Rectal smooth muscle tissue (tissue), 1 donor: ENCODE measurements around the gene ARF6.

Source experiments
- H3K27ac ChIP-seq: one replicate; pipeline ENCODE4 v1.7.0; 2013; ENCODE audit warnings: low read depth, low read length, inconsistent platforms
- H3K27me3 ChIP-seq: one replicate; pipeline ENCODE4 v1.7.0; 2013; ENCODE audit warnings: low read length; ENCODE audit not compliant: control insufficient read depth, insufficient read depth
- H3K36me3 ChIP-seq: one replicate; pipeline ENCODE4 v1.7.0; 2013; ENCODE audit warnings: low read length; ENCODE audit not compliant: control insufficient read depth, insufficient read depth
- H3K4me1 ChIP-seq: one replicate; pipeline ENCODE4 v1.7.0; 2013; ENCODE audit warnings: low read length; ENCODE audit not compliant: control insufficient read depth, insufficient read depth
- H3K4me3 ChIP-seq: one replicate; pipeline ENCODE4 v1.7.0; 2013; ENCODE audit warnings: low read length
- H3K9ac ChIP-seq: one replicate; pipeline ENCODE4 v1.7.0; 2013; ENCODE audit warnings: low read length

ARF6 gene

GRCh38 chr14:49939884-49940510 is 47.1 kb downstream of the ARF6 start:
- H3K9ac ChIP-seq: no peak overlapping the region
- no peak overlapping the region for H3K4me3 ChIP-seq
- H3K36me3 ChIP-seq: no peaks in the 10 kb centered on the region
- no peaks in the 10 kb centered on the region for H3K27me3 ChIP-seq
- no peaks in the 10 kb centered on the region for H3K4me1 ChIP-seq
- H3K27ac ChIP-seq: no peak overlapping the region

DNA sequence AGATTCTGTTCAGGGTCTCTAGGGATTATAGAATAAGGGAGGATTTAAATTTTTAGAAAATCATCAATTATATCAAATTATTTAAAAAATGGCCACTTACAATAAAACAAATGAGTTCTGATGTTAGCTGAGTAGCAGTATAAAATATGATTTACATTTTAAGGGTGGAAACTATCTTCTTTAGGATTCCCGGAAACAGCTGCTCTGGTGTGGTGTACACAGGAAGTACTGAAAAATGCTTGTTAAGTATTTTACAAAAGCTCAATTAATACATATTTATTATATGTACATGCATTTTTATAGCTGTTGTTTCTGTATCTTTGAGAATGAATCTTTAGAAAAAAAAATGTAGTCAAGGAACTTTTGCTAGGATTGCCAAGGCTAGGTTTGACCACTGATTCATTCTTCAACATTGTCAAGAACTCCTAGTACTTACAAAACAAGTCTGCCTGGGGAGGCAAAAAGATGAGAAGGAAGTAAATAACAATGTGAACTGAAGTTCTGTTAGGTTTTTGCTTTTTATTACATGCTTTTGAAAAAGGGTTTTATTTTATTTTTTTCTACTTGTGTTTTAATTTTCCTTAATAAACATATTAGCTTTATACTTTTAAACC is 48.0 kb downstream of the ARF6 start:
- Histone ChIP-seq H3K36me3 (no peaks in the 10 kb centered on the region), H3K27ac (no peak overlapping the region), H3K4me3 (no peak overlapping the region), H3K4me1 (no peaks in the 10 kb centered on the region), H3K27me3 (no peaks in the 10 kb centered on the region), H3K9ac (no peak overlapping the region)

- no peaks in the 10 kb centered on the region for H3K27me3 ChIP-seq
- no peak overlapping the region for H3K27ac ChIP-seq
- no peaks in the 10 kb centered on the region for H3K36me3 ChIP-seq
- H3K4me3 ChIP-seq: no peak overlapping the region
- H3K4me1 ChIP-seq: peaks cover 3% of the 10 kb centered on the region
- H3K9ac ChIP-seq: no peak overlapping the region
These were observed 49.2 kb downstream of the ARF6 start for GRCh38 chr14:49942090-49942489.

DNA sequence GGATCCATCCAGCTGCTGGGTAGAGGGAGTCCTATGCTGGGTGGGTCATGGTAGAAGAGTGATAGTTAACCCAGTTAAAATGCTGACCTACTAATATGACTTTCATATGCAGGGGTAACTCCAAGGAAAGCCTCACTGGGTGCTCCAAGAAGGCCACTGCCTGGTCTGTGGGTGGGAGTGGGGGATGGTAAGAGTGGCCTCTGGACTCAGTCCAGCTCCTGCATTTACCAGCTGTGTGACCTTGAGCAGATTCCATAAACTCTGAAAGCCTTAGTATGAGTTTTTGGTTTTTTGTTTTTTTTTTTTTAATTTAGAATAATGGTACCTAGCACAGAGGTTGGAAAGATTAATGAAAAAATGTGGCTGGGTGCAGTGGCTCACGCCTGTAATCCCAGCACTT is 51.6 kb downstream of the ARF6 start:
- peaks cover 3% of the 10 kb centered on the region for H3K4me1 ChIP-seq
- H3K36me3 ChIP-seq: no peaks in the 10 kb centered on the region
- no peak overlapping the region for H3K4me3 ChIP-seq
- H3K9ac ChIP-seq: no peak overlapping the region
- H3K27ac ChIP-seq: no peak overlapping the region
- no peaks in the 10 kb centered on the region for H3K27me3 ChIP-seq

DNA sequence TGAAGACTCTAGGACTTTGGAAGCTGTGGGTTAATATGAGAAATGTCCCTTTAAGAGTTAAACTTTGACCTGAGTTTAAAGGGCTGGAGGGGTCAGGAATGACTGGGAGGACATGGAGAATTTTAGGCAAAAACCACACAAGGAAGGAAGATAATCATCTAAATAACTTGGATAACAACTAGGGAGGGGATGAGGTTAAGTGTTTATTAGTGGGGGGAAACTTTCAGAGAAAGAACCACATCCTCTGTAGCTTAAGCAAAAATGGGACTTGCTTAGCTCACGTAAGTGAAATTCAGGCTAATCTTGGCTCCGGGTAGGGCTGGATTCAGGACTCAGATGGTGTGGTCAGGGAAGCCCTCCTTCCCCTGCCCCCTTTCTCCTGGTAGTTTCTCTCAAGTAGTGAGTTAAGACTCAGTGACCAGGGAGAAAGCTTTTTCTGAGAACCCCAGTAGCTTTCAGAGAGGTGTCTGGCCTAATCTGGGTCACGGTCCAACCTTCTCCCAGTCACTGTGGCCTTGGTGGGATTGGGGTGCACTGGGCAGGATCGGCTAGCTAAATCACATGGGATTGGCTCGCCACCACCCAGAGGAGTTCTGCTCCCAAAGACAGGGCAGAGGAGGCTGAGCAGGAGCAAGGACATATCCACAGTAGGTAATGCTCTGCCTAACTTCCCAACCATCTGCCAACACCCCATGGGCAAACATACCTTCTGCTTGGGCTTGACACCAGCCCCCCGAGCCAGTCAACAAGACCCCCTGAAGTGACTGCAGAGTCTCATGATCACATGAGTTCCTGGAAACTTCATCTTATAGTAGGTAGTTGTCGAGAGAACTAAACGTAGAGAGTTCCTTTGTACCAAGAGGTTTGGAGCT is 52.8 kb downstream of the ARF6 start:
- no peak overlapping the region for H3K9ac ChIP-seq
- H3K27me3 ChIP-seq: no peaks in the 10 kb centered on the region
- no peak overlapping the region for H3K27ac ChIP-seq
- no peak overlapping the region for H3K4me3 ChIP-seq
- peaks cover 3% of the 10 kb centered on the region for H3K4me1 ChIP-seq
- no peaks in the 10 kb centered on the region for H3K36me3 ChIP-seq
